ENCODE measurements around the gene KLHL28.

Gene KLHL28

DNA sequence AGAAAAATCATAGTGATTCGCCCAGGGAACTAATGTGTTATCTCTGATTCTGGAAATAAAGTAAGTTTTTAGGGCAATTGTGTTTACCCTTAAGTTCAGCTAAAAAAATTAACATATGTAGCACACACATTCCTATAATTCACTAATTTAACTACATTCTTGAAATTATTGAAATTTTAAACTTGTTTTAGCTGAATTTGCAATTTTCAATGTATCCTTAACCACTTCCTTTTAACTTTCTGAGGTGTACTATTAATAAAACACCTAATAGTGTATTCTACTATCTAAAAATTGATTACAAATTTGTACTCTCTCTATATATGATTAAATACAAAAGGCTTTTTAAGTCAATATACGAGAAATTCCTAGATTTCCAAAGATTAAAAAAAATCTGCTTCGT lies 2.2 kb downstream of the KLHL28 start:
- DNase-seq = no peak

DNA sequence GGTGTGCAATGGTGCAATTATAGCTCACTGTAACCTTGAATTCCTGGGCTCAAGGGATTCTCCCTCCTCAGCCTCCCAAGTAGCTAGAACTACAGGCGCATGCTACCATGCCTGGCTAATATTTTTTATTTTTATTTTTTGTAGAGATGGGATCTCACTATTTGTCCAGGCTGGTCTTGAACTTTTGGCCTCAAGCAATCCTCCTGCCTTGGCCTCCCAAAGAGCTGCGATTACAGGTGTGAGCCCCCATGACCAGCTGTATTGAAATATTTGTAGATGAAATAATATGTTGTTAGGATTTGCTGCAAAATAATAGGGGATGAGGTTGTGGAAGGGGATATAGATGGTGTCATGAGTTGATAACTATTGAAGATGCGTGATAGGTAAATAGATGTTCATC lies 4.9 kb downstream of the KLHL28 start:
- no peak for DNase-seq

DNA sequence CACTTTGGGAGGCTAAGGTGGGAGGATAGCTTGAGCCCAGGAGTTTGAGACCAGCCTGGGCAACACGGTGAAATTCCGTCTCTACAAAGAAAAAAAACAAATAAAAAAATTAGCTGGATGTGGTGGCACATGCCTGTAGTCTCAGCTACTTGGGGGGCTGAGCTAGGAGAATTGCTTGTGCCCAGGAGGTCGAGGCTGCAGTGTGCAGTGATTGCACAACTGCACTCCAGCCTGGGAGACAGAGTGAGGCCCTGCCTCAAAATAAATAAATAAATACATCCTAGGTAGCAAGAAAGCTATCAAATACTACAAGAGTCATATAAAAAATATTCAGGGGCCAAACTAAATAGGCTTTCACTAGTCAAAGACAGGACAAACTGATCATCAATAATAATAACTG lies 6.2 kb downstream of the KLHL28 start:
- no peak for DNase-seq

DNA sequence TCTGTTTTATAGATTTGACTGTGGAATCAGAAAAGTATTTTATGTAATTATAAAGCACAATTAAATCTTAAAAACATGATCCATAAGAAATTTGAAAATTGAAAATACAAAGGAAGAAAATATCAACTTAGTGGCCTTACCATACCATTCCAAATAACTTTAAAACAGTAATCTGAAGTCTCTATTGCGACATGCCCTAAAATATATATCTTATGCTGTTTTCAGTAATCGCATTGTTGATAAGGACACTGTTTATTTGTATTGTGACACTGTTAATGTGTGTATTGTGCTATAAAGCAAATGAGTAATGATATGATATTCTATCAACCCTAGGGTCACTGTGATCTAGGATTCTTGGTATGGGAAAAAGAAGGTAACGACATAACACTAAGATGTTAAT lies 7.0 kb downstream of the KLHL28 start:
- no peak for DNase-seq

DNA sequence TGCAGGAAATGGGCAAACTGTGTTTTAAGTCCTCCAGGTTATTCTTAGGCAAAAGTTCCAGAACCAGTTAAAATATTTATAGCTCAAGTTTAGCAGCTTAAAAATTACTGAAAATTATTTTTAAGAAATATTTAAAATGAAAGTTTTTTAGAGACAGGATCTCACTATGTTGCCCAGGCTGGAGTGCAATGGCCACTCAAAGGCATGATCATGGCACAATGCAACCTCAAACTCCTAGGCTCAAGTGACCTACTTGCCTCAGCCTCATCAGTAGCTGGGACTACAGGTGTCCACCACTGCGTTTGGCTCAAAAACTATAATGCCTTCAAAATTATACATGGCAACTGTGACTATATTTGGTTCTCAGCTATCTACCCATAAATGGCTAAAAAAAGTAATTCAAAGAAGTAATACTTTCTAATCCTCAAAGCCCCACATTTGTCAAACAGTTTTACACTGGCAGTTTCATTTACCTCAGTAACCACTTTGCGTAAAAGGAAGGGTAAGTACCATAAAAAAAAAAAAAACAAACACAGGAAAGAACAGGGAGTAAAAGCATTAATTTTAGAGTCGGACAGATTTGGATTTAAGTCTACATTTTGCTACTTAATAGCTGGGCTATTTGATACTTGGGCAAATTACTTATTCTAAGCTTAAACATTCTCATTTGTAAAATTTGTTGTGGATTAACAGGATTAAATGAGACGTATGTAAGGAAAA lies 9.2 kb downstream of the KLHL28 start:
- DNase-seq = no peak

DNA sequence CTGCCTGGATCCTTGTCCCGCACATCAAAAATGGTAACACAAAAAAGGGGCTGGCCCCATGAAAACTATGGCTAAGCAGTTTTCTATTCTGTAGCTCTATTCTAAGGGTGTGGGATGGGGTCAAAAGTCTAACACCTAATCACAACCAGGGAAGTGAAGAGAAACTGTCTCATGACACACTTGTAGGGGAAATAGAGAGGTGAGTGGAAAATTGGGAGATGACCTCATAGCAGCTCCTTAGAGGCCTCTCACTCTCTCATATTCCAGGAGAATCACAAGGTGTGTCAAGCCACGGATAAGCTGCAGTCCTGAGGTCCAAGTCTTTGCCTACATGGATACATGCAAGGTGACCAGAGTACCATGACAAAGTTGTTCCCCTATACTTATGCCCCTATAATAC lies 10.7 kb downstream of the KLHL28 start:
- no peak for DNase-seq

DNA sequence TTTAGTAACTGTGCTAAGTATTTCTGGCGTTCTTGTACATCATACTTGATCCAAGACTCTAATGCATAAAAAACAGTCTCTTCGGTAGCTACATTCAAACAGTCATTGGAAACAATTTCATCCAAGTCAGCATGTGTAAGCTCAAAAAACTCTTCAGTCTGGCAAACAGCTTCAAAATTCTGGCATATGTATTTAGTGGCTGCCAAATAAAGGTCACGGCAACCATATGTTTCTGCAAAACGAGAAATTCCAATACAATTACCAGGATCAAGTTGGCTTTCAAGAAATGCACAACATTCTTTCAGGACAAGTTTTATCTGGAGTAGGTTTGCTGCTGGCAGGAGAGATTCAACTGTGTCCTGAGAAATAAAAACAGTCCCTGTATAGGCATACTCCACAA lies 16.5 kb downstream of the KLHL28 start:
- no peak for DNase-seq

DNA sequence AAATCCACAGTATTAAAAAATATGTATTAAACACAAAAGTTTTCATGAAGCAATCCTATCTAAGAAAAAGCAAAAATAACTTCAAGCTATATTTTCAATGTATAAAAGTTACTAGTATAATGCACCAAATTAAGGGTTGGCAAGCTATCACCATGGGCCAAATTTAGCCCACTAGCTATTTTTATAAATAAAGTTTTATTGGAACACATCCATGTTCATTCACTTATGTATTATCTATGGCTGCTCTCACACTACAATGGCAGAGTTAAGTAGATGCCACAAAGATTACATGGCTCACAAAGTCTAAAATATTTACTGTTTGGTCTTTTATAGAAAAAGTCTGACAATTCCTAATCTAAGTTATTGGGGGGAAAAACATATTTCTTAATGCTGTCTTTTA lies 17.6 kb downstream of the KLHL28 start:
- no peak for DNase-seq

DNA sequence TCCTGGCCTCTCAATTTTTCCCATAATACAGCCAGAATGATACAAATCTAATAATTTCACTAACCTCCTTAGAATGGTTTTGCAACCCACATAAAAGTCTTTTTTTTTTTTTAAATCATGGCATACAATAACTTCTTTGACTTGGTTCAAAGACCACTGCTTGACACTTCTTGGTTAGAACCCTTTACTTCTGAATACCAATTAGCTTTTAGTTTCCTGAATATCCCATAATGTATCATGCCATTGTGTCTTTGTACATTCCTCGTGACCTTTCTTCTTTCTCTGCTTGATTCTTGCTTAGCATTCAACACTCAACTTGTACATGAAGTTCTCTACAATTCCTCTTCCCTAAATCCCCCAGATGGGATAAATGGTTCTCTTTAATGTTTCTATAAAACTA lies 19.3 kb downstream of the KLHL28 start:
- no peak for DNase-seq

DNA sequence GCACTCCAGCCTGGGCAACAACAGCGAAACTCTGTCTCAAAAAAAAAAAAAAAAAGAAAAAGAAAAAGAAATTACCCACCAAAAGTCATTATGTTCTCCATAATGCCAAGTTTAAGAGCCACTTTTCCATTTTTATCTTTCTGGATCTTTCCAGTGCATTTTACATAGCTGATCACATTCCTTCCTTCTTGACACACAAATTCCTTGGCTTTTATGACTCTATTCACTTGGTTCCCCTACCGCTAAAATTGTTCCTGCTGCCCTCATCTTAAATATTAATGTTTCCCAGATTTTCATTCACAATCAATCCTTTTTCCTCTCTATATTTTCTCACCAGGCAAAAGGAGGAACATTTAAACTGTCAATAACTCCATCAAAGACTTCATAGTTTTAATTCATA lies 20.2 kb downstream of the KLHL28 start:
- DNase-seq = no peak

DNA sequence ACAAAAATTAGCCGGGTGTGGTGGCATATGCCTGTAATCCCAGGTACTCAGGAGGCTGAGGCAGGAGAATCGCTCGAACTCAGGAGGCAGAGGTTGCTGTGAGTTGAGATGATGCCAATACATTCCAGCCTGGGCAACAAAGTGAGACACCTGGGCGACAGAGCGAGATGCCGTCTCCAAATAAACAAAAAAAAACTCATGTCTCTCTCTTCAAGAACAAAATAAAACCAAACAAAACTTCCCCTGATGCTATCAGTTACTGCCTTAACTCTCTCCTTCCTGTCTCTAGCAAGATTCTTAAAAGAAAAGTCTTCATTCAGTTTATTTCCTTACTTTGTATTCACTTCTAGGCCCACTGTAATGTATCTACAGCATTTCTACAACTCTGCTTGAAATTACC lies 20.8 kb downstream of the KLHL28 start:
- DNase-seq = no peak

DNA sequence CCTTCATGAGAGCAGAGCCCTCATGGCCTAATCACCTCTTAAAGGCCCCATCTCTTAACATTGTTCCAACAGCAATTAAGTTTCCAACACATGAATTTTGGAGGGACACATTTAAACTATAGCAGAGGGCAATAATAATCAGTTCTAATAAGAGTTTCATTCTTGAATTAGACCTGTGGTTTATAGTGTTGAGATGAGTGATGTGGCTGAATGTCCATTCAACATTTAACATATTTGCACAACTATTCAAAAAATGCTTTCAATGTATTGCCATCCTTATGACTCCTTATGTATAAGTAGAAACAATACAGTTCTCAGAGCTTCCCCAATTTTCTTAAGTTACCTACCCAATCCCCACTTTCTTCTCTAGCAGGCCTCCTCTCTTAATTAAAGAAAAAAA lies 21.5 kb downstream of the KLHL28 start:
- no peak for DNase-seq

DNA sequence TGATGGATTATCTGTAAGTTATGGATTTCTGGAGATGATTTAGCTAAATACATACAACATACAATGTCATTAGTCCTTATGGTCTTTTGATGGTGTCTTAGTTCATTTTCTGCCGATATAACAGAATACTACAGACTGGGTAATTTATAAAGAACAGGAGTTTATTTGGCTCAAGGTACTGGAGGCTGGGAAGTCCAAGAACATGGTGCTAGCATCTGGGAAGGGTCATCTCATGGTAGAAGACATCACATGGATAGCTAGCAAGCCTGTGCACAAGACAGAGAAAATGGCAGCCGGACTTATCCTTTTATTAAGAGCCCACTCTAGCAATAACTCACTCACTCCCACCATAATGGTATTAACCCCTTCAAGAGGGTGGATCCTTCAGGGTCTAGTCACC lies 24.2 kb downstream of the KLHL28 start:
- DNase-seq = no peak

DNA sequence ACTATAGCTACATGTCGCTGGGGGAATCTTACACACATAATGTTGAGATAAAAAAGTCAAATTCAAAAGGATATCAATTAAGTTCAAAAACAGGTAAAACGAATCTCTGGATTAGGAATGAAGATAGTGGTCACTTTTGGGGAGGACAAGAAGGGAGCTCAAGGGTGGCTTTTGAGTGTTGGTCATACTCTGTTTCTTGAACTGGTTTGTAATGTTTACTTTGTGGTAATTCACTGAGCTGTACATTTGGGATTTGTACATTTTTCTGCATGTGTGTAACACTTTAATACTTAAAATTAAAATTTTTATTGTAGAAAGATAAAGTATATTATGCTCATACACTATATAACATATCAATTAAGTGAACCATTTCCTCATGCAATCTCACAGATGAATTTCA lies 26.6 kb downstream of the KLHL28 start:
- DNase-seq = no peak

DNA sequence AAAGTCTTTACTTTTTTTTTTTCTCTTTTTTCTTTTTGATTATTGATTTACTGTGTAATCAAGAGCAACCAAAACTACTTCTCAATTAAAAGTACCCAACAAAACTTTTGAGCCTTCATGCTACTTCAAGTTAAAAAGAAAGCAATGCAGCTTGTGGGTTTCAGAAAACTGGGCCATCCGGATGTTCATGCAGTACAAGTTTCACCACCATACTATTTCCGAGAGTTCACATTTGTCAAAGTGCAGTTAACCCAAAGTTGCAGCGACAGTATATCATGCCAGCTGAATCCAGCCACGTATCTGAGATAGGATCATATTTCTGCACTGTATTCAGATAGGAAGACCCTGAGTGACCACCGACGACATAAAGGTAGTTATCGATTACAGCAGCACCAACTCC lies 33.0 kb downstream of the KLHL28 start:
- DNase-seq = no peak

DNA sequence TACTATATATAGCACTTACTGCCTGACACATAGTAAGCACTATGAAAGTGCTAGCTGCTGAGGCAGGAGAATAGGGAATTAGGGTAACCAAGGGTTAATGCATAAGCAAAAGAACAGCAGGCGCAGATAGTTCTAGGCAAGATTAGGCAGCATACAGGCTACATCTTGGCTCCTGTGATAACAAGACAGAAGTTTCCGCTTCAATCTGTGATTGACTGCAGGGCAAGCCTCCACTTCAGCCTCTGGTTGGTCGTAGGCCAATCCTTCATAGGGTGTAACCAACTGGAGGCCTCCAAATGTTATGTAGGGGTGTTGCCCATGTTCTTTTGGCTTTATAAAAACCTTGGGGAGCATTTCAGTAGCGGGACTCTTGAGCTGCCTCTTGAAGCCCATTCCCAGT lies 46.9 kb downstream of the KLHL28 start:
- no peak for DNase-seq

DNA sequence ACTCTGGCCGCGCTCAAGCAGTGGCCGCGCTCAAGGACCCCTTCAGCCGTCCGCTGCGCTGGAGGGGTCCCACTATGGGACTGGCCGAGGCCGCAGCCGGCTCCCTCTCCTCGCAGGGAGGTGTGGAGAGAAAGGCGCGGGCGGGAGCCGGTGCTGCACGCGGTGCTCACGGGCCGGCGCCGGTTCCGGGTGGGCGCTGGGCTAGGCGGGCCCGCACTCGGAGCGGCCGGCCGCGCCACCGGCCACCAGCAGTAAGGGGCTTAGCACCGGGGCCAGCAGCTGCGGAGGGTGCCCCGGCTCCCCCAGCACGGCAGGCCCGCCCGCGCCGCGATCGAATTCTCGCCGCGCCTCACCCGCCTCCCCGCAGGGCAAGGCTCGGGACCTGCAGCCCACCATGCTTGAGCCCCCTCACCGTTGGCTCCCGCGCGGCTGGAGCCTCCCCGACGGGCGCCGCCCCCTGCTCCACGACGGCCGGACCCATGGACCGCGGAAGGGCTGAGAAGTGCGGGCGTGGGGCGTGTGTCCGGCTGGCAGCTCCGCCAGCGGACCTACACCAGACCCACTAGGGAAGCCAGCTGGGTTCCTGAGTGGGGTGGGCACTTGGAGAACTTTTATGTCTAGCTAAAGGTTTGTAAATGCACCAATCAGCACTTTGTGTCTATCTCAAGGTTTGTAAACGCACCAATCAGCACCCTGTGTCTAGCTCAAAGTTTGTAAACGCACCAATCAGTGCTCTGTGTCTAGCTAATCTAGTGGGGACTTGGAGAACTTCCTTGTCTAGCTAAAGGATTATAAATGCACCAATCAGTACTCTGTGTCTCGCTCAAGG lies 49.5 kb downstream of the KLHL28 start:
- DNase-seq = no peak

DNA sequence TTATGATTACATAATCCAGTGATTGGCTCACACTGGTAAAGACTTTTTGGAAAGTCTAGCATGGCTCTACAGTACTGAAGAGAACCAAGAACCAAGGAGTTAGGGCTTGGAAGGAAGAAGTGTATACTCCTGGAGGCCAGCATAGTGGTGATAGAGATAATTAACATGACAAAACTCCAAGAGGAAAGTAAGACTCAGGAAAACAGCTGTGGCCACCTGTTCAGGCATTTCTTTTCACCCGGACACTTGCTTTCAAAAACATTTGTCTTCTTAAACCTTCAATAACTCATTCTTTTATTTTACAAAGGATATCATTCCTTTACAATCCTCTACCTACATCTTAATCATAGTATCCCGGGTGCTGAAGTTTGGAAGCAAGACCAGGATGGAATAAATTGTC lies 50.9 kb downstream of the KLHL28 start:
- no peak for DNase-seq

DNA sequence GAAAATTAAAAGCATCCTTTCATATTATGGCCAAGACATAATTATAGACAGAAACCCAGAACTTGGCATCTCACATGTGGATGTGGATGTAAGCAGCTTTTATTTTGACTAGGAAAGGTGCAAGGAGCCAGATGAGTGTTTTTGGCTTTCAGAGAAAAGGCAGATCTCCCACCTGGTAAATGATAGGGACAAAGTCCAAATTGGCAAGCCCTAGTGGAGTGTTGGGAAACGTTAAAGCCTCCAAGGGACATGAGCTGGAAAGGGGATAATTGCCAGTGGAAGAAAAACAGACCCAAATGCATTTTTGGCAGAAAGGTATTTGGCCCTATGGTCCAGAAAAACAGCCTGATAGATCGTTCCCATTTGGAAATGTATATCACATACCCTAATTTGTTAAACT lies 60.1 kb downstream of the KLHL28 start:
- peak in 1 of 2 experiments; percentile 10 for DNase-seq

DNA sequence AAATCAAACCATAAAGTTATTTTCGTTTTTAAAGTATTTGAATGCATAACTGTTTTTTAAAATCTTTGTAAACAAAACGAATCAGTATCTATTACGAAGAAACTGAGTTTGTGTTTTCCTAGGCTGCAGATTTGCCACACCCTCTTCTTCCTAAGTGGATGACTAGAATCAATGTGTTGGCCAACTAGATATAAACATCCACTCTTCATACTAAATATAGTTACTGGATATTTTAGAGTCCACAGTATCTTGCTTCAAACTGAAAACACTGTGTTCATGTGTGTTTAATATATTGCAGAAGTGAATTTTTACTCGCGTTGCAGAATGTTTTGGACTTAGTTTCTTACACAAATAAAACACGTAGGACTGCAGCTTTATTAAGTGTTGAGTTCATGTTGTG lies 63.2 kb downstream of the KLHL28 start:
- DNase-seq = no peak

DNA sequence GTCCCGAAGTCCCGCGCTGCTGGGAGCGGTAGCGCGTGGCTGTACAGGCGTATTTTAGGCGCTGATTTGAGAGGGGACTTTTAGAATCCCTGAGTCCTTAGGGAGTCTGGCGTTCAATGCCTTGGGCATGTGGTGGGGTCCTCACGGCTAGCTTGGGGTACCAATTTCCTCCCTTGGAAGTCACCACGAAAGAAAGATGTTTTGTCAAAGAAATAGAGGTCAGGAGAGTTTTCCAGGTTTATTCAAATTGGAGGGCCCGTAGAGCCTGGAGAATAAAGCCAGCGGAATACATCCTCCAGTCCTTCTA lies 63.9 kb downstream of the KLHL28 start:
- no peak for DNase-seq

DNA sequence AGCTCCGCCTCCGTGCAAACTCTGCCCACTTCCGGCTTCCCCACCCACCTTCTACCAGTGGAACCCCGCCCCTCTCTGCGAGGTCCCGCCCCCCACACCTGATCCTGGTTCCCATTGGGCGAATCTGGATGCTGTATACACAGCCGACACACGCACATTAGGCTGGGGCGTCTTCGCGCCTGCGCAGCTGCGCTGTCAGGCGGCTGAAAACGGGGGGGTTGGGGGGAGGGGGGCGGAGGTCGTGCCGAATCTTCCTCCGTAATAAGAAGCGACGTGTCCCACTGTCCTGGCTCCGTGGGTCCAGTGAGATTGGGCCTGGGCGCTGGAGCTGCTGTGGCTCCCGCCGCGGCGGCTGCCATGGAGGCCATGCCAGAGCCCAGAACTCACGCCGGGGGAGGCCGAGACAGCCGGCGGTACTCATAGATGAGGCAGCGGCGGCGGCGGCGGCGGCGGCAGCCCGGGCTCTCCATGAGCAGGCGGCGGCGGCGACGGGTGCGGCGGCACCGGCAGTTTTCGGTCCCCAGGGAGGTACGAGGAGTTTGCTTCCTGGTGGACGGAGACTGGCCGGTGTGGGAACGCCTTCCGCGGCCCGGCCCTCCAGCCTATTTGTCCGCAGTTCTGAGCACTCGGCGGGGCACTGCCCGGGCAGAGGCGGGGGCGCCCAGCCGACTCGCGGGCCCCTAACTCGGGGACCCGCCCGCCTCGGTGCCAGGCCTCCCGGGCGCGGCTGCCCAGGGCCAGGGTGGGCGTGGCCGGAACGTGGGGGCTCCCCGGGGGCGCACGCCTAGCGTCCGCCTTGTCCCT lies 64.5 kb downstream of the KLHL28 start:
- DNase-seq = peak; percentile 94 to 96

DNA sequence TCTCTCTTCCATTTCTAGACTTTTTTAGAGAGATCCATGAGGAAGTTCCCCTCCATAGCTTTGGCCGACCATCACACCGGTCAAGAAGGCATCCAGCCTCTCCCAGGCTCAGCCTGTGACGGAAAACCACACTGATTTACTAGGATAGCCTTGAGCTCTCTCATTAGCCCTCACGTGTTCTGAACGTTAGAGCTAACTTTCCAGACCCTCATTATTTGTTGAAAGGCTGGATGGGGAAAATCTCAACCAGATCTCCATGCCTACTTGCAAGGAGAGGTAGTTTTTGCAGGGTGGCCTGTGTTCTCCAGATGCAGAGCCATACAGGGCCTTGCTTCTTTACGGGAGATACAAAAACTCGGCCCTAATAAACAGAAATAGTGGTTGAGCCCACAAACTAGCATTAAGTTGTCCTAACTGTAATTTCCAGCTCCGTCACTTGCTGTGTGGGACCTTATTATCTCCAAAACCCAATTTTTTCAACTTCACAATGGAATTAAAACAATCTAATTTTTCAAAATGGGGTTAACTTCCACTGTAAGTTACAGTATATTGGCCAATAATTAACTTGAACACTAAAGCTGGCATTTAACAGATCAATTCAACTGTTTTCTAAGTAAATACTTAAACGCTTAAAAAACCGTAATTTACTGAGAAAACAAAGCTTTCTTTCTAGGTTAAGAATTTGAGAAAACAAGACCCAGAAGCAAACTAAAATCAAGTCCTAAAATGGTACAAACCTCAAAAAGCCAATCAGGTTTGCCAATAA lies 65.3 kb downstream of the KLHL28 start:
- DNase-seq = no peak
